Glomerular endothelial cell (primary cell): ENCODE results near the gene OR4A47. TPM values are rescaled to one million over a fixed set of nuclear protein-coding genes. Genes with fewer than 3 reads are reported as not detected.
"Not testable (repeated sequence)": the region's sequence is repeated elsewhere in the genome, so short reads cannot be mapped to it uniquely, and the experiment has no call there.

ENCODE experiments used
- DNase-seq: peaks from one replicate; pipeline ENCODE4 v3.0.0-alpha.2; 2011; ENCODE audit warnings: low read depth, low spot score; ENCODE audit errors: extremely low read depth
- total RNA-seq: library from RNA; depleted of rRNA; stranded (reverse); fragments of >200 nt; gene quantifications from 2 replicates; pipeline ENCODE4 v1.2.3, GENCODE V29; 2015

Gene OR4A47, protein sequence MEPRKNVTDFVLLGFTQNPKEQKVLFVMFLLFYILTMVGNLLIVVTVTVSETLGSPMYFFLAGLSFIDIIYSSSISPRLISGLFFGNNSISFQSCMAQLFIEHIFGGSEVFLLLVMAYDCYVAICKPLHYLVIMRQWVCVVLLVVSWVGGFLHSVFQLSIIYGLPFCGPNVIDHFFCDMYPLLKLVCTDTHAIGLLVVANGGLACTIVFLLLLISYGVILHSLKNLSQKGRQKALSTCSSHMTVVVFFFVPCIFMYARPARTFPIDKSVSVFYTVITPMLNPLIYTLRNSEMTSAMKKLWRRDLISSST
- total RNA-seq, result not detected in 2 replicates

GRCh38 chr11:48488493-48488892 lies at the start of gene OR4A47:
OR4A47 (plus strand) TSS chr11:48488793; CDS start chr11:48488793, 0 bp downstream.
- not testable (repeated sequence) for DNase-seq

- not testable (repeated sequence) for DNase-seq
Measured at GRCh38 chr11:48455909-48456308, 32.7 kb upstream of the OR4A47 start.

DNA sequence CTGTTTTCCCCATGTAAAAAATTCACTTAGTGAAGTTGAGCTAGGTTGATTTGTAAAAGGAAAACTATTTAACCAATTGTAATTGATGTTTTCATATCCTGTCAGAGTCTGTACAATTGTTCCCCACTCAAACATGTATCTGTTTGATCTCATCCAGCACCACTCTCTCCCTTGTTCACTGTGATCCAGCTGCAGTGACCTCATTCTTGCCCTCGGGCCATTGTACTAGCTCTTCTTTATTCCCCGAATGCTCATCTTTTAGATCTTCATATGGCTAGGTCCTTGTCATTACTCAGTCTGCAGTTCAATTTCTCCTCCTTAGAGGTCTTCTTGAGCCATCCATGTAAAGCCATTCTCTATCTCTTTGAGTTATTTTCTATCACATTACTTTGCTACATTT lies 14.6 kb upstream of the OR4A47 start:
- DNase-seq, result not testable (repeated sequence)

DNA sequence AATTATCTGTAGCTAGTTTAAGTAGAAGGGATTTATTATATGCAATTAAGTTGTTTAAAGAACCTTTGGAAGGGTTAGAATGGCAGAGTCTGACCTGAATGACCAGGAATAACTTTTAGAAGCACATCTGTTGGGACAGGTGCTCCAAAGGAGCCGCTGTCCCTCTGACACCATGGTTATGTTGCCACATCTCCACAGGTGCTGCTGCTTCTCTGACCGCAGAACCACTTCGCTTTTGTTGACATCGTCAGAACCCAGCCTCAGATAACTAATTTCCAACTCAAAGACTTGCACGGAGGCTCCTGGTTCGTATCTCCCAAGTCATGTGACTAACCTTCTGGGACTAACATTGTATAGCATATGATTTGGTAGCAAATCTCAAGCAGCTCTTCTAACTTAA lies 13.9 kb upstream of the OR4A47 start:
- DNase-seq, result not testable (repeated sequence)

DNA sequence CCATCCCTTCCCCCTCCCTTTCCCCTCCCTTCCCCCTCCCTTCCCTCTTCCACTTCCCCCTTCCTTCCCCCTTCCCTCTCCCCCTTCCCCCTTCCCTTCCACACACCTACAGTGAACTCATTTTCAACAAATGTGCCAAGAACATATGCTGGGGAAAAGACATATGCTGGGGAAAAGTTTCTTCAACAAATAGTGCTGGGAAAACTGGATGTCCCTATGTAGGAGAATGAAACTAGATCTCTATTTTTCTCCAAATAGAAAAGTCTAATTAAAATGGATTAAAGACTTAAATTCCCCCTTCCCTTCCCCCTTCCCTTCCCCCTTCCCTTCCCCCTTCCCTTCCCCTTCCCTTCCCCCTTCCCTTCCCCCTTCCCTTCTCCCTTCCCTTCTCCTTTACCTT lies 17.6 kb downstream of the OR4A47 start:
- not testable (repeated sequence) for DNase-seq

DNA sequence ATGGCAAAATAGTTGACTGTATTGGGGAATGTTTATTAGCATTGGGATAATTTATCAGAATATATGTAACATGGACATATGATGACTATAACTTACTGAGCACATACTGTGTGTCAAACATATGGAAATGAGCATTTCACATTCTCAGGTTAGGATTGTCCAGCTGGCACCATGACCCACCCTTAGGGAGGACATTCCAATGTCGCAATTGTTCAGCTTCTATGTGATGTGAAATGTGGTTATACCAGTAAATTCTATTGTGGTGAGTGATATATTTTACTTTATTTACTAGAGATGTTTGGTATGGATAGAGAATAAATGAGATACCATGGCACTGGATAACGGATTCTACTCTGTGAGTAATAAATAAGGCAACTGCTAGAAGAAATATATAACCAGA lies 50.4 kb downstream of the OR4A47 start:
- DNase-seq, result no peak

Other genes with a start within 250 kb of the OR4A47 start
- not detected in 2 replicates for gene OR4X2, start 243.7 kb upstream of the OR4A47 start, total RNA-seq
- not detected in 2 replicates for gene OR4X1, start 224.9 kb upstream of the OR4A47 start, total RNA-seq
- not detected in 2 replicates for gene OR4S1, start 182.6 kb upstream of the OR4A47 start, total RNA-seq
- not detected in 2 replicates for gene OR4C3, start 163.9 kb upstream of the OR4A47 start, total RNA-seq
- gene OR4C5, start 122.3 kb upstream of the OR4A47 start, total RNA-seq, result not detected in 2 replicates